ENCODE results near the gene NLGN1.

GRCh38 chr3:174276826-174277225 is 879.3 kb downstream of the NLGN1 start:
- TF ChIP-seq EZH2 (IDR thresholded peaks at IDR 0.05; ENCODE audit: insufficient read depth, poor library complexity, severe bottlenecking) (no peak), EZH2phosphoT487 (IDR thresholded peaks at IDR 0.05; ENCODE audit: insufficient read depth, low read depth) (no peak)

Measured in GM23248 (cell line).